Endothelial cell of umbilical vein (primary cell): ENCODE results near the gene TUBB2A.

ENCODE experiments used
- CTCF ChIP-seq, 2 donors: IDR thresholded peaks; 1 replicate in 1 of 2; 2 replicates in 1 of 2; pipeline ENCODE4 v1.5.1; 2011; ENCODE audit warnings: low read length in 2 of 2, mild to moderate bottlenecking in 2 of 2, moderate library complexity in 2 of 2, control low read depth in 1 of 2, inconsistent platforms in 1 of 2, low read depth in 1 of 2; ENCODE audit not compliant: insufficient read depth in 1 of 2; ENCODE audit errors: extremely low read depth in 1 of 2
- EZH2 ChIP-seq: IDR thresholded peaks from 2 replicates; pipeline ENCODE4 v1.6.1; 2012; ENCODE audit warnings: borderline replicate concordance, low read depth, mild to moderate bottlenecking, moderate library complexity, low read length, inconsistent platforms; ENCODE audit not compliant: severe bottlenecking
- FOS ChIP-seq: IDR thresholded peaks from 2 replicates; pipeline ENCODE4 v1.6.1; 2011; ENCODE audit warnings: mild to moderate bottlenecking, low read length, moderate library complexity, borderline replicate concordance; ENCODE audit not compliant: insufficient read depth
- MAX ChIP-seq: IDR thresholded peaks from 2 replicates; pipeline ENCODE4 v1.6.1; 2011; ENCODE audit not compliant: insufficient read depth, insufficient read length
- POLR2A ChIP-seq: IDR thresholded peaks from 2 replicates; pipeline ENCODE4 v1.6.1; 2012; ENCODE audit warnings: low read depth, mild to moderate bottlenecking, control low read depth, low read length
- POLR2AphosphoS5 ChIP-seq: IDR thresholded peaks from 2 replicates; pipeline ENCODE4 v1.6.1; 2012; ENCODE audit warnings: low read depth, mild to moderate bottlenecking, control low read depth, low read length, moderate library complexity; ENCODE audit not compliant: insufficient read depth

GRCh38 chr6:3119040-3119723 is 38.2 kb downstream of the TUBB2A start:
- TF ChIP-seq POLR2A (no peak), CTCF (IDR thresholded peaks at IDR 0.05; ENCODE audit: extremely low read depth in 1 of 2, insufficient read depth in 1 of 2, low read depth in 1 of 2, low read length in 2 of 2) (no peak), EZH2 (no peak), POLR2AphosphoS5 (no peak), FOS (no peak), MAX (no peak)
